ENCODE measurements around the gene CSTF2.
"Not testable (repeated sequence)": the region's sequence is repeated elsewhere in the genome, so short reads cannot be mapped to it uniquely, and the experiment has no call there.

The CSTF2 gene, protein sequence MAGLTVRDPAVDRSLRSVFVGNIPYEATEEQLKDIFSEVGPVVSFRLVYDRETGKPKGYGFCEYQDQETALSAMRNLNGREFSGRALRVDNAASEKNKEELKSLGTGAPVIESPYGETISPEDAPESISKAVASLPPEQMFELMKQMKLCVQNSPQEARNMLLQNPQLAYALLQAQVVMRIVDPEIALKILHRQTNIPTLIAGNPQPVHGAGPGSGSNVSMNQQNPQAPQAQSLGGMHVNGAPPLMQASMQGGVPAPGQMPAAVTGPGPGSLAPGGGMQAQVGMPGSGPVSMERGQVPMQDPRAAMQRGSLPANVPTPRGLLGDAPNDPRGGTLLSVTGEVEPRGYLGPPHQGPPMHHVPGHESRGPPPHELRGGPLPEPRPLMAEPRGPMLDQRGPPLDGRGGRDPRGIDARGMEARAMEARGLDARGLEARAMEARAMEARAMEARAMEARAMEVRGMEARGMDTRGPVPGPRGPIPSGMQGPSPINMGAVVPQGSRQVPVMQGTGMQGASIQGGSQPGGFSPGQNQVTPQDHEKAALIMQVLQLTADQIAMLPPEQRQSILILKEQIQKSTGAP

DNA sequence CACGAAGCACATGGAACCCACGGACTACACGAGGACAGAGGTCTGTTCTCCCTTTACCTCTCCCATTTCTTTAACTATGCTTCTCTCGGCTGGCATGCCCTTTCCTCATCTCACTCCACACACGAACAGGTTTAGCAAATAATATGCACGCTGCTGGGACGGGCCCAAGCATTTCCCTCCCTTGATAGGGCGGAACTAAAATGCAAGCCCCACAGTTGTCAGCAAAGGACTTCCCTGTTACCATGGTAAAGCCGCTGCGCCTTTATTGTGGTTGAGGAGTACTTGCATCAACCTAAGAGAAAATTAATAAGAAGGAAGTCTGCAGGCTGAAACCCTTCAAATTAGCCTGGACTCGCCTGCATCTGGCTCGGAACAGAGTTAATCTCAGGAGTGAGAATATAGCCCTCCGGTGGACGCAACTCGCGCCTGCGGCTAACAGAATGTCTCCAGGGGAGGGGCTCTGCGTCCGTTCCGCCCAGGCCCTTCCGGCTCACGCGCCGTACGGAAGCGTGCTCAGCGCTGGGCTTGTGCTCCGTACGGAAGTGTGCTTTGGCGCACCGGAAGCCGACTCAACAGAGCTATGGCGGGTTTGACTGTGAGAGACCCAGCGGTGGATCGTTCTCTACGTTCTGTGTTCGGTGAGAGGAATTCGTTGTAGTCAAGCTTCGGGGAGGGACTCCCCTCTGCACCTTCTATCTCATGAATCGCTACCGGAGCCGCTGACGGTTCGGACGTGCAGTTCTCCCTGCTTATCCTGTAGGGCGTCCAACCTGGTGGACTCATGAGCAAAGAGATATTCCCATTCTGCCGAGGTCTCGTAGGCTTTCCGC is at the start of gene CSTF2:
Gene CSTF2, plus strand, starts transcription at position 555 of the 830 bp plus-strand sequence. Its CDS starts 26 bp downstream, at position 581.
- peak; percentile 57 for DNase-seq

DNA sequence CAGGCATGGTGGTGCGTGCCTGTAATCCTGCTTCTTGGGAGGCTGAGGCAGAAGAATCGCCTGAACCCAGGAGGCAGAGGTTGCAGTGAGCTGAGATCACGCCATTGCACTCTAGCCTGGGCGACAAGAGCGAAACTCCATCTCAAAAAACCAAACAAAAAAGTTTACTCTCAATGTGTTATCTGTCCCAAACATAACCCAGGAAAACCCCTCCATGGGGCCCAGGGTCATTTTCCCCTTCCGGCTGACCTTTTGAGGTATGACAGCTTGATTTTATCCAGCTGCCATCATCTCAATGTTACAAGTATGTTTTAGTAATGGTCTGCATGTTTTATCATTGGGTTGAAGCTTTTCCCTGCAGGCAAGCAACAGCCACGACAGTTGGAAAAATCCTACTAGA is 23.8 kb upstream of the CSTF2 start:
- DNase-seq, result not testable (repeated sequence)

DNA sequence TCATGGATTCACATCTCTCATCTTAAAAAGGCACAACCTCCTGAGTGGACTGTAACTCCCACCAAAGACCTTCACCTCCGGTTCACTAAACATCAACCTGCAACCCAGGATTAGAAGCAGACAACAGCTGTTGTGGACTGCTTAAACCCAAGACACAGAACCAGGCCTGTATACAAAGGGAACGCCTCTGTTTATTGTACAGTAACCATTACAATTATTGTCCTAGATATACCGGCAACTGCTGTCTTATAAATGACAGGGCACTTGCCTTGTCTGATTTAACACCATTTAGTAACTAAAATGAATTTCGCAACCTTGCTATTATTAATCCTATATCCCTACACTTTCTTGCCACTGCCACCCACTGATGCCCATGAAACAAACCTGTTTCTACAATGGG is 22.8 kb upstream of the CSTF2 start:
- DNase-seq, result no peak

DNA sequence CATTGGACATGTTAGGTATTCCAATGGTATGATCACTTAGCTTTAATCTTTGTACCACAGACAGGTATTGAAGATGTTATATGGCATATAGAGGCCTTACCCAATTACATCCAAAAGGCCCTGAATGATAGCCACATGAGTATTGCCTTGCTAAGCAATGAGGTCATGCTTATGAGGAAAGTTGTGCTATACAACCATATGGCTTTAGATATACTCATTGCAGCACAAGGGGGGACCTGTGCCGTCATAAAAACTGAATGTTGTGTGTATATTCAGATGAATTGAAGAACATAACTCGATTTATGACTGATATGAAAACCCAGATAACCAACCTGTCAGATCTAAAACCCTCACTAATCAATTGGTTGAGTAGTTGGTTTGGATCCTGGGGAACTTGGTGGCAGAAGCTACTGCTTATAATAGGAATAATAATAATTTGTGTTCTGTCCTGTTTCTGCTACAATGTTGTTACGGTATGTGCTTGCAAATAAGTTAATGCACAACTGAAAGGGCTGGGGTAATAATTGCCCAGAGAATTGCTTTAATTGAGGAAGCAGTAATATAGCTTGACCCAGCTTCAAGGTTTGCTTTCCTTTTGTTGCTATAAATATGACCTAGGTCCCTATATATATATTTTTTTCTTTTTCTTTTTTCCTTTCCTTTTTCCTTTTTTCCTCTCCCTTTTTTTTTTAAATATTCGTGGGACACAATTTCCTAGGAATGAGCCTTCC is 21.5 kb upstream of the CSTF2 start:
- no peak for DNase-seq

DNA sequence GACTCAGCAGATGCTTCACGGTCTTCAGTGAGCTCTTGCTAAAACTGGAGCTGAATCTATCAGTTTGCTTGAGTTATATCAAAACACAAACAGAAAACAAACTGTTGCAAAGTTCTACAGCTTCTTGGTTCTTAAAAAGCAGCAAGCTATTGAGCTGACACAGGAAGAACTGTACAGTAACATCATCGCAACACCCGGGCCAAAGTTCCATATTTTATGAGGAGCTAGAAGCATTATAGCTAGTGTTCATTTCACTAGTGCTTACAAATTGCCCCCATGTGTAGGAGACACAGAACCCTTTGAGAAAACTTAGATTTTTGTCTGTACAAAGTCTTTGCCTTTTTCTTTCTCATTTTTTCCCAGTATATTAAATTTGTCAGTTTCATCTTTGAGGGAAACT is 17.3 kb upstream of the CSTF2 start:
- DNase-seq, result no peak

DNA sequence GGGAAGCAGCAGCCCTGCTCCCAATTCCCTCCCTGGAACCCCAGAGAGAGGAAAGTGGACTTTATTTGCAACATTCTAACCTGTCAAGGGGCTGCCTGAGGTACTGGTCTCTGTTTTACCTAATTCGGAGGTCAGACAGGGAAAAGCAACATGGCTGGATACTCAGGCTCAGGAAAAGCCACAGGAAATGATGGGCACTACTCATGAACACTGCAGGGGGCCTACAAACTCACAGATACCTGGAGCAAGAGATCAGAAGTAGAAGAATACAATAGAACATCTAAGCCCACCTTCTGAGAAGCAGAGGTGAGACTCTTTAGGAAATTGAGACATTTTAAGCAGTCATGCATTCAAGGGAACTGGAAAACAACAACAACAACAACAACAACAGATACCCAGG is 15.4 kb upstream of the CSTF2 start:
- no peak for DNase-seq

DNA sequence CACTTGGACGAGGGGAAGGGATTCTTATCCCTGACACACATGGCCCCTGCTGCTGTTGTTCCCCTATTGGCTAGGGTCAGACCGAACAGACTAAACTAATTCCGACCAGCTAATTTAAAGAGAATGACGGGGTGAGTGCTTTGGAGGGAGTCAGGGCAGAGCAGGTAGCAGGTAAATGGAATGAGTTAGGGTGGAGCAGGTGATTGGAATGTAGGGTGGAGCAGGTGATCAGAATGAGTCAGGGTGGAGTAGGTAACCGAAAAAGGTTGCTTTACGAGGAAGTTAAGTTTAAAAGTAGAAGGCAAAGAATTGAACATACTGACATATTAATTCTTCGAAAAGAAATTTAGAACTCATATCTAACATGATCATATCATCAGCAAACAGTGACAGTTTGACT is 11.9 kb upstream of the CSTF2 start:
- DNase-seq, result not testable (repeated sequence)

DNA sequence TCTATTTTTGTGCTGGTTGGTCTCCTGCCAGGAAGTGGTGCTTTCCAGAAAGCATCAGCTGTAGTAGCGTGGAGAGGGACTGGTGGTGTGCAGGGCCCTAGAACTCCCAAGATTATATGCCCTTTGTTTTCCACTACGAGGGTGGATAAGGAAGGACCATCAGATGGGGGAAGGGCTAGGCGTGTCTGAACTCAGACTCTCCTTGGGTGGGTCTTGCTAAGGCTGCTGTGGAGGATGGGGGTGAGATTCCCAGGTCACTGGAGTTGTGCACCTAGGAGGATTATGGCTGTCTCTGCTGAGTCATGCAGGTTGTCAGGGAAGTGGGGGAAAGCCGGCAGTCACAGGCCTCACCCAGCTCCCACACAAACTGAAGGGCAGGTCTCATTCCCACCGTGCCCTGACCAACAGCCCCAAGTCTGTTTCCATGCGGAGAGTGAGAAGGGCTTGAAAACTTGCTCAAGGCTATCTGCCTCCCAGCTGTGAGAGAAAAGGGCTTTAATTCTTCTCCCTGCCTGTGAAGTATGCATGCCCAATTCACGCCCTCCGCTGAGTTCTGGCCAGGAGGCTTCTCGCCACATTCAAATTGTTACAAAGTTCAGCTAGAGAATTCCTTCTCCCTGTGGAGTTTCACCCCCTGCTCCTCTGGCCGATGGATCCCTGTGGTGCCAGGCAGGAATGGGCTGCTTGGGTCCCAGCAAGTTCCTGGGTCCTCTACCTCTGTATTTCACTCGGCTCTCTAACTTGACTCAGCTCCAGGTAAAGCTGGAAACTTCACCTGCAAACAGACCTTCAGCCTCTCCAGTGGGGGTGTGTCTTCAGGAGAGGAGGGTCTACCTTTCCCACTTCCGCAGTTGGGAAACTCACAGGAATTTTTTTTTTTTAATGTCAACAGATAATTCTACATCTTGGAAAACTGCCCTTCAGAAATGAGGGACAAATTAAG is 7.7 kb upstream of the CSTF2 start:
- DNase-seq, result no peak

DNA sequence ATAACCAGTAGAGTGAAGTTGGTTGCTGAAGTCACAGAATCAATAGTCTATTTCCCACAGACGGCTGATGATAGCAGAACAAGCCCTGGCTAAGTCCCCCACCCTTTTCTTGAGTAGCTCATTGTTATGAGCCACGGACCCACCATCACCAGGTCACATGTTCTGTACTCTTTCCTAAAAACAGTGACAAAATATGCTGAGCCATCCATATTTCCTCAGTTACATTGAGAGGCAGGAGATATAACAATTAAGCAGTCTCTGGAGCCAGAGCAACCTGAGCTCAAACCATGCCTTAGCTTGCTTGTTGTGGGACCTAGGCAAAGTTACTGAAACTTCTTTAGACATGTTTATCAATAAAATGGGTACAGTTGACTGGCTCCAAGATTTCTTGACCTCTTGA is 2.9 kb upstream of the CSTF2 start:
- no peak for DNase-seq

DNA sequence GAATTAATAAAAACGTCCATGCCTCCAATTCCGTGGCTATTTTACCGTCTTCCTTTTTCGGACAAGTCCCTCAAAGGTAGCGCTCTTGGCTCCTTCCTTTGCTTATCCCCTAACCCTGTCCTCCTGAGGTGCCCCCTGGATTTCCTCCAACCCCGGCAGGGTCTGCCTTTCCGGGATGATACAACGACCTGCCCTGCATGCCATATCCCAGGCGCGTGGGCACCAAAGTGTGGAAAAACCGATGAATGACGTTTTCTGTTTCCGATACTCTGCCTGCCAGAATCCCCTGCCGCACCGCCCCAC is 706 bp upstream of the CSTF2 start:
- no peak for DNase-seq

DNA sequence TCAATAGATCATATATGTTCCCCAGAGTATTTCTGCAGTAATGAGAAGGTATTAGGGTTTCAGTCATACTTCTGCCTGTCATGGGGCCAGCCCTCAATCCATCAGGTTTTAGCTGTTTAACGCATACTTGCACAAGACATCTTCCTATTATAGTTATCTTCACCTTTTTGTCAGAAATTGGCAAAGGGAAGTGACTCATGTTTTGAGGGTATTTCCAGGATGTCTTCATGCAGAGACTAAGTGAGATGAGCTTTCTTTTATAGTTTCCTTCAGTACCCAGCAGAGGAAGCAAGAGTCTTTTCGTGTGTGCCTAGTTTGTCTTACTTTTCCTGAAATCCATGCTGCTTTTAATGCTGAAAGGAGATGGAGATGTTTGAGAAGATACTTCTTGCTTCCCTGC is 9.5 kb downstream of the CSTF2 start:
- DNase-seq, result no peak

DNA sequence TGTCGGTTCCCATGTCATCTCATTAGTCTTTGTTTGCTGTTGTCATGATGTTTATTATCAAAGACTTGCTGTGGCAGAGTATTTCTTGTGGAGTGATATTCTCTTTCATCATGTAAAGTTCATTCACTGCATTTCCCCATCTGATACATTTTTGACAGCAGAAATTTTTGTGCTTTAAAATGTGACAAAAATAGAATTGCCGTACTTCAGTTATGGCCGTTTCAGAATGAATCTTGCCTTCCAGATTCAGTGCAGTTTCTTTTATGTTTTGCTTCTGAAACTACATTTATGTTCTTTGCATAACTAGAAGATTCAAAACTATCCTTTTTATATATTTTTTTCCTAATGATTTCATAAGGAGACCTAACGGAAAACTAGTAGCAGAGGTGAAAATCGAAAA is 10.0 kb downstream of the CSTF2 start:
- DNase-seq, result no peak

DNA sequence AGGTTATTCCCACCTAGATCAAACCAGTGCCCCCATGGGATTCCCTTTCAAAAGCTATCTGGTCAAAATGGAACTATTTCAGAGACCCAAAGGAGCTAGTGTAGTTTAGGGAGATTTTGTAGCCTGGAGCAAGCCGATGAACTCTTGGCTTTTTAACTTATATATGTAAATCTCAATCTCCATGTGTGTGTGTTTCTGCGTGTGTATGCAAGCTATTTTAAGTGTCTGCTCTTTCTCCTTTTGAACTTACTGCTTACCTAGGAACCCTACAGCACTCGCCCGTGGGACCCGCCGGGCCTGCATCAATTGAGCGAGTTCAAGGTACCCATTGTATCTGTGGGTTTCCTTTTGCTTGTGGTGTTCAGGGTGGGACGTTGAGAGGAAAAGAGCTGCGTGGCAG is 10.4 kb downstream of the CSTF2 start:
- DNase-seq, result no peak

DNA sequence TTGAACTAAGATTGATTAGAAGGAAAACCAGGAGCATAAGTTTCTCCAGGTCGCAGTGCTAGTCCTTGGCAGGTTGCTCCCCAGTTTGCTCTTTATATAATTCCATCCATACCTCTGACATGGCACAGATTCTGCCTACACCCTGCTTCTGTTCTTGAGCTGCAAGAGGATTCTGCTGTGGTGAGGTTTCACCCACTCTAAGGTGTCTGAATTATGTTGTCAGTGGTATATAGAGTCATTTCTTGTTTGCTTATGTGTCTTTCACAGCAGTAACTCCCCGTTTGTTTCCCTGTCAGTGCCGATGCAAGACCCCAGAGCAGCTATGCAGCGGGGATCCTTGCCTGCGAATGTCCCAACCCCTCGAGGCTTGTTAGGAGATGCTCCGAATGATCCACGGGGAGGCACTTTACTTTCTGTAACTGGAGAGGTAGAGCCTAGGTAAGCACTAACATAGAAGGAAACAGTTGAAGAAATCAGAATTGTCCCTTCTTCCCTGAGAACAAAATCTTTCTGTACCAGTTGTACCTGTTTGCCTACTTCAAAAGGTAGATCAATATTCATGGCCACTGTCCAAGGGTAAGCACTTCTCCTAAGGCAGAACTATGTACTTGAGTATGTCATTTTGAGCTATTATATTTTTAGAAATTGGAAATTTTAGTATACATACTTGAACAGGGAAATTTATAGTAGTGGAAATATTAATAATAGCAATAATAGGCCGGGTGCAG is 11.2 kb downstream of the CSTF2 start:
- no peak for DNase-seq

DNA sequence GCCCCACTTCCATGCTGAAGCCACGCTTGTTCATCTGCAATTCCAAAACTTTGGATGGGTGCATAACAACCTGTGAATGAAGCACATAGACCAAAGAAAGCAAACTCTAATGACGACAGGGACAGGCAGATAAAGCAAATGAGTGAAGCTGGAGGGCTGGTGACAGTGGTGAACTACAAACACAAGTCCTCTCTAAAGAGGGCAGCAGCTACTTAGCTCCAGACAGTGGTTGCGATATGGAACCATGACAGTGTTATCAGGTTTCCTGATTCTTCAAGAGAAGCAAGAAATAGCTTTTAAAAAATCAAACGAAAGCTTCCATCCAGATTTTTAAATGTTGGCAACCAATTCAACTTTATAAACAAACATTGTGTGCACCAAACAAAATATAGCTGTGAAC is 30.1 kb downstream of the CSTF2 start:
- DNase-seq, result no peak

DNA sequence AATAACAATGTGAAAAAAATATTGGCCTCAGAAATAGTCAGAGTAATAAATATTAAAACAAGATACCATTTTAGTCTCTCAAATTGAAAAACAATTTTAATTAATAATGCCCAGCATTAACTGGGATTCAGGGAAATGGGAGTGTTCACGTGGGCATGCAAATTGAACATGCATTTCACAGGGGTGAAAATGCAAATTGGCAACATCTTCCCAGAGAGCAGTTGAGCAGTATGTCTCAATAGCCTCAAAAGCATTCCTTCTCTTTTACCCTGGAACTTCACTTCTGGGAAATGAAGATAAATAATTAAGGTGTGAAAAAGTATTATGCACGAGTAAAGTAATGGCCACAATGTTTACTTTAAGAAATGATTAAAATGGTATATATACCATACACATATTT is 32.6 kb downstream of the CSTF2 start:
- no peak for DNase-seq

DNA sequence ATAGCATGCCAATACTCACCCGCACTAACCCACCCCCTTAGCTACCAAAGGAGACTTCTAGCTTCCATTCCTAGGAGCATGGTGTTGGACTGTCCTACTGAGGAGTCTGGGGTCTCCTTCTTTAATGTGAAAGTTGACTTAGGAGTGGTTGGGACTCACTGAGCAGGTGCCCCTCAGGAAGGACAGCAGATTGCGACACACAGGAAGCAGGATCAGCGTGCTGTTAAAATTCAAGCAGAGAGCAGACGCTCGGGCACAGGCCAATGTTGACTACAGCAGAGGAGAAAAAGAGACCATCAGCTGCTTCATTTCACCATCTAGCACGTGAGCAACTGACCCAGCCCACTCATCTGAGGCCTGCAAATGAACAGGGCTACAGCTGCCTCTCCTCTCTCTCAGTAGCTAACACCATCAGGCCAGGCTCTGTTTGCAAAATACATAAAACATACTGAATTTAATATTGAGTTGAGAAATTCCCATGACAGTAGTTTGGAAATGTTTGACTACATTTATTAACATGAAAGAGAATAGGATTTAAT is 43.2 kb downstream of the CSTF2 start:
- no peak for DNase-seq

DNA sequence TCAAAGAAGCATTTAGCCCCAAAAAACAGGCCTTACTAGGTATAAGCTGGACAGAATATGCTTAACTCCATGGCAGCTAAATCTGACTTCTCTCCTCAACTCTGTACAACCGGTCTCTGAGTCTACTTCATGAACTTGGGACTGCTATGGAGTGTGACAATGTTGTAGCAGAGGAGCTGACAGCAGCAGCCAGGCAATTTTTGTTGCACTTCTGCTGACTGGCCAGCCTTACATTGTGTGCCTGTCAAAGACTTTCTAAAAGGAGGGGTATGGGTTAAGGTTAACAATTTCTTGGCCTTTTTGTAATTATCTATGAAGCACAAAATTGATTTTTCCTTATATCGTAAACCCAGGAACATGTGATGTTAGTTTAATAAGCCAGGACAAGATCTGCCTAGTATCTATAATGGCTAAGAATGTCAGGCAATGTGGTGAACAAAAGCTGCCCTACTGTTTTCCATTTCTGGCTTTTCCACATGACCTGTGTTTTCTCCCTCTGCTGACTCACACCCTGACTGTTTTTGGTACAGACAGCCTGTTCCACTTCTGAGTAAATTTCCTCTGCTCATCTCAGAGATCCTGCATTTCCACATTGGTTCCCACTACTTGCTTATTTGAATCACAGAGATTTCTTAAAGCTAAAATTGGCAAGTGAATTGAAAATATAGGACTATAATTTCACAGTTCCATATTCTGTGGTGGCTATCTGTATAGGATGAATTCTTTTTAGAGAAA is 44.6 kb downstream of the CSTF2 start:
- no peak for DNase-seq

DNA sequence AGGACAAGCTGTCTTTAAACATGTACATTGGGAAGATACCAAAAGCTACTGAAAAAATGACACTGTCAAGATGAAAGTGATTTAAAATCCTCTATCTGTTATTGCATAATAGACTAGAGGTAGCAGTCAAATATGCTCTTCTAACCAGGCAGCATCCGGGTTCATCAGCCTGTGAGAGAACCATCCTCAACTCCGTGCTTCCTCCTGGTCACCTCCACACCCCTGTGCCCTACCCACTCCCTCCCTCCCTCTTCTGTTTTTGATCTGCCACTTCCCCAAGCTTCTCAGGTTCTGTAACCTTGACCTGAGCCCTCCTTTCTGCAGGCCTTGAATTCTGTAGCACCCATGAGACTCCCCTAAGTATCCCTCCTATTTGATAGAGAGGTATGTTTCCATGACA is 48.1 kb downstream of the CSTF2 start:
- no peak for DNase-seq

DNA sequence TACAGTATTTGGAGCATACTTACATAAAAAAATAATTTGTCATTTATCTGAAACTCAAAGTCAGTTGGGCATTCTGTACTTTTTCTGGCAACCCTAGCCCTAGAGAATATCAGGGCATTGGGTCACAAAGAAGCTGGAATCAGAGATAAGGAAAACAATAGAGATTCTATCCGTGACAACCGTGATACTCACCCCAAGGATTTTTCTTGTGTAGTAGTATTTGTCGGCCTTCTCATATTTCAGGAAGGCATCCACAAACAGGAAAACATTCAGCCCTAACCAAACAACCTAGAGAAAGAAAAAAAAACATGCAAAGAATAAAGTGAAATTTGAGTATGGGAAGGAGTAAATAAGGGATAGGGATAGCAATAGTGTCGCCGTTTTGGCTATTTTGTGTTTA is 50.3 kb downstream of the CSTF2 start:
- no peak for DNase-seq

Data from NCI-H446 treated with DMSO at 0.1 percent for 48 hours (cell line).